CD4-positive, alpha-beta T cell (primary cell): ENCODE measurements around the gene SRGAP1. TPM values are rescaled to one million over a fixed set of nuclear protein-coding genes. Genes with fewer than 3 reads are reported as not detected.

ENCODE experiments used
- ATAC-seq: fragments of 200-7000 bp; cut with Tn5 transposase; one replicate; pipeline ENCODE4 v1.10.0; 2022; ENCODE audit warnings: mild to moderate bottlenecking; ENCODE audit not compliant: poor library complexity
- CTCF ChIA-PET: fragments of 350-600 bp; sonication (Branson Sonifier 250); formaldehyde crosslinking; loops from one replicate; lab custom pipeline; 2021; ENCODE audit warnings: antibody characterized with exemption, inconsistent platforms; lab: Charles Lee
- POLR2A ChIA-PET: fragments of 350-600 bp; sonication (Branson Sonifier 250); formaldehyde crosslinking; loops from one replicate; lab custom pipeline; 2021; ENCODE audit warnings: antibody characterized with exemption, inconsistent platforms; lab: Charles Lee
- DNase-seq, 14 experiments: peaks; one replicate each; pipeline ENCODE4 v3.0.0-alpha.2; 2013 to 2020; ENCODE audit warnings: mixed read lengths in 2 of 14
- H3K27ac ChIP-seq, 2 donors: one replicate each; pipeline versions ENCODE4 v1.5.1 to v1.7.0; 2013; ENCODE audit warnings: low read length in 2 of 2, low read depth in 1 of 2, mild to moderate bottlenecking in 1 of 2
- H3K27me3 ChIP-seq, 2 experiments: 1 replicate in 1 of 2; 2 replicates in 1 of 2; pipeline versions ENCODE4 v1.6.1 to v1.7.0; 2013; ENCODE audit warnings: low read length in 2 of 2, control low read depth in 1 of 2, mild to moderate bottlenecking in 1 of 2, moderate library complexity in 1 of 2; ENCODE audit not compliant: insufficient read depth in 2 of 2, control insufficient read depth in 1 of 2
- H3K36me3 ChIP-seq: one replicate; pipeline ENCODE4 v1.6.1; 2013; ENCODE audit warnings: low read length, control low read depth; ENCODE audit not compliant: insufficient read depth
- H3K4me1 ChIP-seq: one replicate; pipeline ENCODE4 v1.6.1; 2013; ENCODE audit warnings: low read length, control low read depth; ENCODE audit not compliant: insufficient read depth
- H3K4me3 ChIP-seq: one replicate; pipeline ENCODE4 v1.5.1; 2013; ENCODE audit warnings: mild to moderate bottlenecking, low read length, moderate library complexity
- H3K9me3 ChIP-seq, 2 experiments: 1 replicate in 1 of 2; 2 replicates in 1 of 2; pipeline versions ENCODE4 v1.6.1 to v1.7.0; 2013; ENCODE audit warnings: low read length in 2 of 2, mild to moderate bottlenecking in 2 of 2, control low read depth in 1 of 2, moderate library complexity in 1 of 2; ENCODE audit not compliant: control insufficient read depth in 1 of 2, insufficient read depth in 1 of 2
- H3K27ac Mint-ChIP-seq: one replicate; pipeline ENCODE4 v1.8.0; 2020; ENCODE audit warnings: mixed read lengths
- H3K27me3 Mint-ChIP-seq: one replicate; pipeline ENCODE4 v1.8.0; 2021; ENCODE audit warnings: mixed read lengths
- H3K36me3 Mint-ChIP-seq: one replicate; pipeline ENCODE4 v1.8.0; 2021; ENCODE audit warnings: low read depth, mixed read lengths
- H3K4me1 Mint-ChIP-seq: one replicate; pipeline ENCODE4 v1.8.0; 2021; ENCODE audit warnings: low read depth, mixed read lengths
- H3K4me3 Mint-ChIP-seq: one replicate; pipeline ENCODE4 v1.8.0; 2020; ENCODE audit warnings: mild to moderate bottlenecking, mixed read lengths
- H3K9me3 Mint-ChIP-seq: one replicate; pipeline ENCODE4 v1.8.0; 2020; ENCODE audit warnings: mixed read lengths
- intact Hi-C, 2 experiments: fragments of 100-400 bp; cut with DNase I in 1 of 2; cut with micrococcal nuclease in 1 of 2; formaldehyde crosslinking; loops; one replicate each; pipeline versions ENCODE4 v1.15.1 to v1.9.0; 2023 to 2025; cut with DNase I, micrococcal nuclease
- total RNA-seq, 174 experiments: library from RNA in 2 of 174; stranded (reverse) in 2 of 174; gene quantifications; one replicate each; pipeline ENCODE4 v1.2.3 and lab custom pipeline; 2021 to 2026
- TF ChIP-seq, protein P1 (sequence below): fragments of 200-600 bp; IDR thresholded peaks from one replicate; pipeline ENCODE4 v1.8.0; 2022; ENCODE audit warnings: antibody characterized with exemption, mild to moderate bottlenecking

Gene SRGAP1
- total RNA-seq, 2 experiments from 2014 or later = 0.03 TPM; not detected in 1

DNA sequence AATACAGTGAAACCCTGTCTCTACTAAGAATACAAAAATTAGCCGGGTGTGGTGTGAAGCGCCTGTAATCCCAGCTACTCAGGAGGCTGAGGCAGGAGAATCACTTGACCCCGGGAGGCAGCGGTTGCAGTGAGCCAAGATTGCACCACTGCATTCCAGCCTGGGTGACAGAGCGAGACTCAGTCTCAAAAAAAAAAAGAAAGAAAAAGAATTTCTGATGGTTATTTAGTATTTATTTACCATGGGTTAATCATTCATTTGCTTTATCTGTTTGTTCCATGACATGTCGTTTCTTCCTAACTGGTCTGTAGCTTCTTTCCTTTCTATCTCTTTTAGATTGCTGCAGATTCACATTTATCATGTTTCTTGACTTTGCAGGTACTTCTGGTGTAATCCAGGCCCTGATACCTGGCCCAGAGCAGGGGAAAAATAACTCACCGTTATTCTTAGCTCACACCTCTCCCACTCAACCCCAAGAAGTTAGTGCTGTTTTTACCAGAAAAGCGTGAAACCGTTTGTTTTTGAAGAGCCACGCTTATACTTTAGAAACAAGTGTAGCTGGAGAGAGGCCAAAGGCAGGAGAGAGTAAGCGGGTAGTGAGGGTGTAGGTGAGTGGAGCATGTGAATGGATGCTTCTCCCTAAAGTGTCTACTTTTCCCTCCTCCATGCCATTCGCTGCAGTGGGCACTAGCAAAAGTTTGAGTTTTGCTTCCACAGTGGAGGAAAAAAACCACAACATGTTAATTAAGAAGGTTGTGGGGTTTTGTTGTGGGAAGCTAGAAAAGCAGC, 45.4 kb downstream of the SRGAP1 start:
- CTCF ChIA-PET = no interaction called here

GRCh38 chr12:63893170-63893569, 48.7 kb downstream of the SRGAP1 start:
- POLR2A ChIA-PET = no interaction called here
- H3K9me3 Mint-ChIP-seq = no peaks in the 10 kb centered on the region

More for the DNA sequence above, 45.4 kb downstream of the SRGAP1 start:
- no peaks in the 10 kb centered on the region for H3K4me1 Mint-ChIP-seq
- intact Hi-C loops = no loop called here
- H3K27ac Mint-ChIP-seq = no peak overlapping the region
- Histone ChIP-seq H3K36me3 (no peaks in the 10 kb centered on the region), H3K27me3 (peaks cover 0 to 5% of the 10 kb centered on the region in 2 experiments), H3K4me1 (no peaks in the 10 kb centered on the region), H3K4me3 (no peak overlapping the region), H3K9me3 (no peaks in the 10 kb centered on the region), H3K27ac (no peak overlapping the region)
- peaks cover 23% of the 10 kb centered on the region for H3K27me3 Mint-ChIP-seq
- ATAC-seq (no peak), DNase-seq (no peak)
- H3K4me3 Mint-ChIP-seq = no peak overlapping the region
- TF ChIP-seq, protein P1, sequence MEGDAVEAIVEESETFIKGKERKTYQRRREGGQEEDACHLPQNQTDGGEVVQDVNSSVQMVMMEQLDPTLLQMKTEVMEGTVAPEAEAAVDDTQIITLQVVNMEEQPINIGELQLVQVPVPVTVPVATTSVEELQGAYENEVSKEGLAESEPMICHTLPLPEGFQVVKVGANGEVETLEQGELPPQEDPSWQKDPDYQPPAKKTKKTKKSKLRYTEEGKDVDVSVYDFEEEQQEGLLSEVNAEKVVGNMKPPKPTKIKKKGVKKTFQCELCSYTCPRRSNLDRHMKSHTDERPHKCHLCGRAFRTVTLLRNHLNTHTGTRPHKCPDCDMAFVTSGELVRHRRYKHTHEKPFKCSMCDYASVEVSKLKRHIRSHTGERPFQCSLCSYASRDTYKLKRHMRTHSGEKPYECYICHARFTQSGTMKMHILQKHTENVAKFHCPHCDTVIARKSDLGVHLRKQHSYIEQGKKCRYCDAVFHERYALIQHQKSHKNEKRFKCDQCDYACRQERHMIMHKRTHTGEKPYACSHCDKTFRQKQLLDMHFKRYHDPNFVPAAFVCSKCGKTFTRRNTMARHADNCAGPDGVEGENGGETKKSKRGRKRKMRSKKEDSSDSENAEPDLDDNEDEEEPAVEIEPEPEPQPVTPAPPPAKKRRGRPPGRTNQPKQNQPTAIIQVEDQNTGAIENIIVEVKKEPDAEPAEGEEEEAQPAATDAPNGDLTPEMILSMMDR = no peak
- H3K9me3 Mint-ChIP-seq = no peaks in the 10 kb centered on the region
- POLR2A ChIA-PET = no interaction called here
- H3K36me3 Mint-ChIP-seq = no peaks in the 10 kb centered on the region

GRCh38 chr12:63894132-63894531, 49.6 kb downstream of the SRGAP1 start:
- ChIA-PET CTCF (no interaction called here), POLR2A (no interaction called here)
- H3K4me3 Mint-ChIP-seq = no peak overlapping the region
- DNase-seq (no peak), ATAC-seq (no peak)
- H3K4me1 Mint-ChIP-seq = no peaks in the 10 kb centered on the region
- no peaks in the 10 kb centered on the region for H3K36me3 ChIP-seq
- H3K36me3 Mint-ChIP-seq = no peaks in the 10 kb centered on the region
- H3K4me1 ChIP-seq = no peaks in the 10 kb centered on the region
- intact Hi-C loops = no loop called here
- H3K27me3 Mint-ChIP-seq = peaks cover 5% of the 10 kb centered on the region
- H3K27ac Mint-ChIP-seq = no peak overlapping the region
- H3K9me3 ChIP-seq = no peaks in the 10 kb centered on the region
- H3K27ac ChIP-seq = no peak overlapping the region
- no peaks in the 10 kb centered on the region for H3K9me3 Mint-ChIP-seq
- no peak overlapping the region for H3K4me3 ChIP-seq
- no peaks in the 10 kb centered on the region for H3K27me3 ChIP-seq
- TF ChIP-seq, protein P1 = no peak

More at GRCh38 chr12:63893170-63893569, 48.7 kb downstream of the SRGAP1 start:
- Histone ChIP-seq H3K27ac (no peak overlapping the region), H3K27me3 (peaks cover 0 to 5% of the 10 kb centered on the region in 2 experiments), H3K9me3 (no peaks in the 10 kb centered on the region), H3K4me1 (no peaks in the 10 kb centered on the region), H3K36me3 (no peaks in the 10 kb centered on the region), H3K4me3 (no peak overlapping the region)
- CTCF ChIA-PET = no interaction called here
- Mint-ChIP-seq H3K27me3 (peaks cover 14% of the 10 kb centered on the region), H3K27ac (no peak overlapping the region), H3K4me3 (no peak overlapping the region), H3K4me1 (no peaks in the 10 kb centered on the region), H3K36me3 (no peaks in the 10 kb centered on the region)
- no peak for ATAC-seq
- TF ChIP-seq, protein P1 = no peak
- no peak for DNase-seq
- intact Hi-C loops = no loop called here
